OCI-LY7 (cell line): ENCODE data around the gene S100A6.

Experiments
- EZH2phosphoT487 ChIP-seq: fragments of 200-600 bp; sonication (generic); IDR thresholded peaks from 2 replicates; pipeline ENCODE4 v1.6.1; 2018; ENCODE audit warnings: low read depth, borderline replicate concordance, mild to moderate bottlenecking, mixed run types, antibody characterized with exemption, low read length, moderate library complexity, mixed read lengths
- TF ChIP-seq, protein P1 (sequence below): fragments of 200-600 bp; sonication (generic); conservative IDR thresholded peaks from 2 replicates; pipeline ENCODE4 v1.5.1; 2014; ENCODE audit warnings: mild to moderate bottlenecking, antibody characterized with exemption, low read length, moderate library complexity, mixed read lengths

DNA sequence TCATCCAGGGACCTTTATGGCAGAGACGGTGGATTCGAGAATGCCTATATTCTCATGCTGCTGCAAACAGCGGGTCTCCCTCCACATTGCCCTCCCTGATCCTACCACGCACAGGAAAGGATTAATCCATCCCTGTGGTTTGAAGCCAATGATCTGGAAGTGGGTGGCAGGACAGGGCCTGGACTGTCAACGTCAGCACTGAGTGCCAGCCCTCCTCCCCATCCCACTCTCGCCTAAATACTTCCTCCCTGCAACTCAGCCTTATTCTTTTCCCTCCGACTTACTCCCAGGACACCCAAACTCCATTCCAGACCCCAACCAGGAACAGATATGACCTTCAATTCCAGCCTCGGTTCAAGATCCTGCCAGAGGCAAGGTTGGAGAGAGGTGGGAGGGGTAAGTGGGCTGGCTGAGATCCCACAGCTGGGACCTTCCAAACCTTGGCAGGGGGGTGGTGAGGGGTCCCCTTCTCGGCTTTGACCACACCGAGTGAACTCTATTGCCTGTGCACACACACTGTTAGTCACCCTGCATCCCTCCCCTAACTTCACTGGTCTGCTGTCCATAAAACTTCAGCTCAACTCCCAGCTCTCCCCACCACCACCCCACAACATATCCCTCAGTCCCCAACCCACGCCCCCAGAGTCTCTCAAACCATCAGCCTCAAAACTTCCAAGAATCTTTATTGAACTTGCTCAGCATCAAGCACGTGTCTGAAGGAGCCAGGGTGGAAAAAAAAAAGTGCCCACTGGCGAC lies 7.3 kb upstream of the S100A6 start:
- TF ChIP-seq, protein P1, sequence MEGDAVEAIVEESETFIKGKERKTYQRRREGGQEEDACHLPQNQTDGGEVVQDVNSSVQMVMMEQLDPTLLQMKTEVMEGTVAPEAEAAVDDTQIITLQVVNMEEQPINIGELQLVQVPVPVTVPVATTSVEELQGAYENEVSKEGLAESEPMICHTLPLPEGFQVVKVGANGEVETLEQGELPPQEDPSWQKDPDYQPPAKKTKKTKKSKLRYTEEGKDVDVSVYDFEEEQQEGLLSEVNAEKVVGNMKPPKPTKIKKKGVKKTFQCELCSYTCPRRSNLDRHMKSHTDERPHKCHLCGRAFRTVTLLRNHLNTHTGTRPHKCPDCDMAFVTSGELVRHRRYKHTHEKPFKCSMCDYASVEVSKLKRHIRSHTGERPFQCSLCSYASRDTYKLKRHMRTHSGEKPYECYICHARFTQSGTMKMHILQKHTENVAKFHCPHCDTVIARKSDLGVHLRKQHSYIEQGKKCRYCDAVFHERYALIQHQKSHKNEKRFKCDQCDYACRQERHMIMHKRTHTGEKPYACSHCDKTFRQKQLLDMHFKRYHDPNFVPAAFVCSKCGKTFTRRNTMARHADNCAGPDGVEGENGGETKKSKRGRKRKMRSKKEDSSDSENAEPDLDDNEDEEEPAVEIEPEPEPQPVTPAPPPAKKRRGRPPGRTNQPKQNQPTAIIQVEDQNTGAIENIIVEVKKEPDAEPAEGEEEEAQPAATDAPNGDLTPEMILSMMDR, result no peak
- no peak for TF ChIP-seq EZH2phosphoT487
